IMR-90 (cell line): ENCODE data around the gene ST6GALNAC5. TPM values are rescaled to one million over a fixed set of nuclear protein-coding genes. Genes with fewer than 3 reads are reported as not detected.

Source experiments
- ATAC-seq: fragments of 200-7000 bp; cut with Tn5 transposase; 2 replicates; pipeline ENCODE4 v1.9.1; 2020; ENCODE audit warnings: low read depth, mild to moderate bottlenecking, moderate library complexity
- Bru-seq: library from RNA; stranded (reverse); fragments of 400-500 nt; gene quantifications from one replicate; lab custom pipeline; 2021; lab: Mats Ljungman, UMichigan
- BruChase-seq, 2 experiments: library from RNA; stranded (reverse); fragments of 400-500 nt; gene quantifications; one replicate each; lab custom pipeline; 2021; lab: Mats Ljungman, UMichigan
- BruUV-seq: library from RNA; stranded (reverse); fragments of 400-500 nt; replicated peaks from 2 replicates; lab custom pipeline; 2021; lab: Mats Ljungman, UMichigan
- CTCF ChIA-PET: fragments of 300-600 bp; formaldehyde crosslinking; extraction: SDS; loops from one replicate; lab custom pipeline; 2021; ENCODE audit warnings: antibody characterized with exemption; lab: Yijun Ruan, JAX
- POLR2A ChIA-PET: fragments of 300-600 bp; sonication (Branson Sonifier 250); formaldehyde crosslinking; loops from one replicate; lab custom pipeline; 2022; ENCODE audit warnings: antibody characterized with exemption; ENCODE audit not compliant: unreplicated experiment; lab: Charles Lee
- DNase-seq: peaks from one replicate; pipeline ENCODE4 v3.0.0; 2013
- H2AFZ ChIP-seq: replicated peaks from 2 replicates; pipeline ENCODE3; 2013; ENCODE audit warnings: low read length, mild to moderate bottlenecking; ENCODE audit not compliant: poor library complexity
- H2AK5ac ChIP-seq: 2 replicates; pipeline ENCODE4 v1.6.1; 2013; ENCODE audit warnings: low read depth, low read length, inconsistent platforms
- H2AK9ac ChIP-seq: replicated peaks from 2 replicates; pipeline ENCODE3; 2013; ENCODE audit warnings: mild to moderate bottlenecking, low read depth, low read length, moderate library complexity; ENCODE audit not compliant: poor library complexity
- H2BK120ac ChIP-seq: 2 replicates; pipeline ENCODE4 v1.6.1; 2013; ENCODE audit warnings: low read depth, low read length, inconsistent platforms
- H2BK15ac ChIP-seq: 3 replicates; pipeline ENCODE4 v1.6.1; 2013; ENCODE audit warnings: low read depth, low read length, inconsistent platforms
- H2BK20ac ChIP-seq: 2 replicates; pipeline ENCODE4 v1.6.1; 2013; ENCODE audit warnings: low read depth, mild to moderate bottlenecking, inconsistent platforms, low read length, moderate library complexity
- H2BK5ac ChIP-seq: 2 replicates; pipeline ENCODE4 v1.6.1; 2013; ENCODE audit warnings: mild to moderate bottlenecking, low read depth, low read length, inconsistent platforms; ENCODE audit not compliant: poor library complexity, severe bottlenecking
- H3K14ac ChIP-seq: replicated peaks from 2 replicates; pipeline ENCODE4 v1.6.1; 2013; ENCODE audit warnings: low read depth, low read length, inconsistent platforms
- H3K18ac ChIP-seq: 2 replicates; pipeline ENCODE4 v1.6.1; 2013; ENCODE audit warnings: low read depth, low read length, control low read depth
- H3K23ac ChIP-seq: 2 replicates; pipeline ENCODE4 v1.6.1; 2013; ENCODE audit warnings: low read depth, low read length, inconsistent platforms
- H3K27ac ChIP-seq: 2 replicates; pipeline ENCODE4 v1.5.1; 2013; ENCODE audit warnings: mild to moderate bottlenecking, control low read depth, low read length; ENCODE audit not compliant: insufficient read depth
- H3K27me3 ChIP-seq: 2 replicates; pipeline ENCODE4 v1.6.1; 2013; ENCODE audit warnings: low read length; ENCODE audit not compliant: control insufficient read depth, insufficient read depth
- H3K36me3 ChIP-seq: 2 replicates; pipeline ENCODE4 v1.6.1; 2013; ENCODE audit warnings: low read length, mixed read lengths; ENCODE audit not compliant: control insufficient read depth, insufficient read depth
- H3K4ac ChIP-seq: 2 replicates; pipeline ENCODE4 v1.6.1; 2013; ENCODE audit warnings: low read depth, low read length, inconsistent platforms
- H3K4me1 ChIP-seq: 2 replicates; pipeline ENCODE4 v1.6.1; 2013; ENCODE audit warnings: low read length, mixed read lengths; ENCODE audit not compliant: control insufficient read depth, insufficient read depth
- H3K4me2 ChIP-seq: 2 replicates; pipeline ENCODE4 v1.6.1; 2013; ENCODE audit warnings: low read depth, mild to moderate bottlenecking, control low read depth, low read length, moderate library complexity
- H3K4me3 ChIP-seq: 2 replicates; pipeline ENCODE4 v1.5.1; 2013; ENCODE audit warnings: low read depth, mild to moderate bottlenecking, control low read depth, low read length, moderate library complexity; ENCODE audit not compliant: insufficient read depth
- H3K56ac ChIP-seq: 2 replicates; pipeline ENCODE4 v1.6.1; 2013; ENCODE audit warnings: low read length, inconsistent platforms; ENCODE audit not compliant: insufficient read depth; ENCODE audit errors: extremely low read depth
- H3K79me1 ChIP-seq, 2 experiments: 2 replicates each; pipeline ENCODE4 v1.6.1; 2013; ENCODE audit warnings: low read length in 2 of 2, inconsistent platforms in 1 of 2, low read depth in 1 of 2
- H3K9ac ChIP-seq: 2 replicates; pipeline ENCODE4 v1.6.1; 2013; ENCODE audit warnings: low read depth, low read length, control low read depth
- H3K9me1 ChIP-seq: 2 replicates; pipeline ENCODE4 v1.6.1; 2013; ENCODE audit warnings: low read length, inconsistent platforms; ENCODE audit not compliant: insufficient read depth
- H3K9me3 ChIP-seq: 2 replicates; pipeline ENCODE4 v1.6.1; 2013; ENCODE audit warnings: low read length; ENCODE audit not compliant: control insufficient read depth, insufficient read depth
- H4K20me1 ChIP-seq: 2 replicates; pipeline ENCODE4 v1.6.1; 2013; ENCODE audit warnings: low read length, inconsistent platforms; ENCODE audit not compliant: insufficient read depth
- H4K5ac ChIP-seq: 2 replicates; pipeline ENCODE4 v1.6.1; 2013; ENCODE audit warnings: mild to moderate bottlenecking, low read depth, low read length, control low read depth
- H4K8ac ChIP-seq, 2 experiments: 2 replicates each; pipeline ENCODE4 v1.6.1; 2013; ENCODE audit warnings: low read depth in 2 of 2, low read length in 2 of 2, control low read depth in 1 of 2, inconsistent platforms in 1 of 2
- H4K91ac ChIP-seq: 2 replicates; pipeline ENCODE4 v1.6.1; 2013; ENCODE audit warnings: low read depth, low read length, inconsistent platforms; ENCODE audit not compliant: insufficient read depth
- BHLHE40 ChIP-seq: fragments of 150-350 bp; IDR thresholded peaks from 2 replicates; pipeline ENCODE4 v1.6.1; 2016; ENCODE audit warnings: mild to moderate bottlenecking, low read depth, low read length
- CHD1 ChIP-seq: IDR thresholded peaks from 2 replicates; pipeline ENCODE4 v1.6.1; 2012; ENCODE audit warnings: low read depth, low read length, improper control_type of control experiment
- ELK1 ChIP-seq: fragments of 150-350 bp; IDR thresholded peaks from 2 replicates; pipeline ENCODE4 v1.6.1; 2016; ENCODE audit warnings: low read depth, mild to moderate bottlenecking, low read length, moderate library complexity, borderline replicate concordance
- FOS ChIP-seq: fragments of 150-350 bp; IDR thresholded peaks from 2 replicates; pipeline ENCODE4 v1.6.1; 2016; ENCODE audit warnings: low read depth, low read length
- MAZ ChIP-seq: IDR thresholded peaks from 2 replicates; pipeline ENCODE4 v1.6.1; 2012; ENCODE audit warnings: low read depth, mild to moderate bottlenecking, low read length, improper control_type of control experiment, moderate library complexity, borderline replicate concordance
- MXI1 ChIP-seq: IDR thresholded peaks from 2 replicates; pipeline ENCODE4 v1.6.1; 2012; ENCODE audit warnings: low read depth, mild to moderate bottlenecking, low read length, moderate library complexity, borderline replicate concordance
- POLR2A ChIP-seq: IDR thresholded peaks from 2 replicates; pipeline ENCODE4 v1.6.1; 2012; ENCODE audit warnings: mild to moderate bottlenecking, low read depth, low read length
- RAD21 ChIP-seq: IDR thresholded peaks from 2 replicates; pipeline ENCODE4 v1.6.1; 2012; ENCODE audit warnings: low read length, improper control_type of control experiment
- RFX5 ChIP-seq: IDR thresholded peaks from 2 replicates; pipeline ENCODE4 v1.8.0; 2012; ENCODE audit warnings: low read depth, mild to moderate bottlenecking, low read length, moderate library complexity
- SMC3 ChIP-seq: fragments of 150-350 bp; IDR thresholded peaks from 2 replicates; pipeline ENCODE4 v1.6.1; 2016; ENCODE audit warnings: low read depth, mild to moderate bottlenecking, antibody characterized with exemption, low read length, moderate library complexity
- USF2 ChIP-seq: fragments of 150-350 bp; IDR thresholded peaks from 2 replicates; pipeline ENCODE4 v1.6.1; 2017; ENCODE audit warnings: mild to moderate bottlenecking, antibody characterized with exemption, low read length, low read depth
- WGBS, 2 experiments: methylation state at CpG; one replicate each; pipeline versions ENCODE4 v1.1.5 to v1.1.7; 2013; ENCODE audit warnings: missing lambda C conversion rate in 2 of 2; ENCODE audit not compliant: insufficient read length in 1 of 2; ENCODE audit errors: extremely low coverage in 2 of 2; 5-methylcytosine and 5-hydroxymethylcytosine counted together
- dilution Hi-C: fragments of 300-500 bp; cut with HindIII; formaldehyde crosslinking; loops from one replicate; pipeline ENCODE4 v1.14.3; 2018; ENCODE audit warnings: low sequenced_read_pairs; ENCODE audit not compliant: unreplicated experiment
- in situ Hi-C: fragments of 300-500 bp; cut with MboI; formaldehyde crosslinking; loops from 3 replicates; pipeline ENCODE4 v1.14.3; 2019; ENCODE audit warnings: low sequenced_read_pairs, inconsistent platforms, mixed read lengths
- intact Hi-C: fragments of 100-400 bp; cut with micrococcal nuclease; formaldehyde crosslinking; loops from 2 replicates; pipeline ENCODE4 v1.10.0; 2022
- long read RNA-seq: library from polyadenylated mRNA; unstranded; transcript quantifications from one replicate; pipeline ENCODE4 v2.0.0, GENCODE V29; 2021; ENCODE audit not compliant: unreplicated experiment
- polyA plus RNA-seq, 3 experiments: library from polyadenylated mRNA; depleted of rRNA; stranded (reverse); fragments of >200 nt; gene quantifications; 2 replicates each; pipeline ENCODE4 v1.2.3, GENCODE V29; 2012; ENCODE audit warnings: low replicate concordance in 1 of 3
- total RNA-seq: library from RNA; depleted of rRNA; stranded (reverse); fragments of >200 nt; gene quantifications from 2 replicates; pipeline ENCODE4 v1.2.3, GENCODE V29; 2012; rRNA removed
- TF ChIP-seq, protein P1 (sequence below): conservative IDR thresholded peaks from 2 replicates; pipeline ENCODE4 v1.5.1; 2012; ENCODE audit warnings: mild to moderate bottlenecking, low read depth, low read length, improper control_type of control experiment

The ST6GALNAC5 gene
- total RNA-seq (2.8 and 3.4 TPM in 2 replicates), polyA plus RNA-seq (2012; rRNA removed) (3.7 and 4.0 TPM in 2 replicates), Bru-seq, nascent RNA (percentile 52 among the genes with signal in this experiment), BruChase-seq, experiment 1, labeled RNA remaining after a 6-hour chase (percentile 44 among the genes with signal in this experiment), BruChase-seq, experiment 2, labeled RNA remaining after a 2-hour chase (percentile 54 among the genes with signal in this experiment)
- 3.1 and 5.7 TPM in 2 replicates for polyA plus RNA-seq (2012; cell fraction: cytosol; rRNA removed)
- polyA plus RNA-seq (2012; cell fraction: nucleus; rRNA removed; ENCODE audit: low replicate concordance): 2.8 and 3.9 TPM in 2 replicates
- long read RNA-seq, transcript ST6GALNAC5-202 (5 exons, 3,751 nt): major isoform, 5 of 8 reads
- long read RNA-seq, partial matches to known transcripts: 1 of 8 reads
- long read RNA-seq, other reads (novel, unspliced or antisense): 1 of 8 reads

DNA sequence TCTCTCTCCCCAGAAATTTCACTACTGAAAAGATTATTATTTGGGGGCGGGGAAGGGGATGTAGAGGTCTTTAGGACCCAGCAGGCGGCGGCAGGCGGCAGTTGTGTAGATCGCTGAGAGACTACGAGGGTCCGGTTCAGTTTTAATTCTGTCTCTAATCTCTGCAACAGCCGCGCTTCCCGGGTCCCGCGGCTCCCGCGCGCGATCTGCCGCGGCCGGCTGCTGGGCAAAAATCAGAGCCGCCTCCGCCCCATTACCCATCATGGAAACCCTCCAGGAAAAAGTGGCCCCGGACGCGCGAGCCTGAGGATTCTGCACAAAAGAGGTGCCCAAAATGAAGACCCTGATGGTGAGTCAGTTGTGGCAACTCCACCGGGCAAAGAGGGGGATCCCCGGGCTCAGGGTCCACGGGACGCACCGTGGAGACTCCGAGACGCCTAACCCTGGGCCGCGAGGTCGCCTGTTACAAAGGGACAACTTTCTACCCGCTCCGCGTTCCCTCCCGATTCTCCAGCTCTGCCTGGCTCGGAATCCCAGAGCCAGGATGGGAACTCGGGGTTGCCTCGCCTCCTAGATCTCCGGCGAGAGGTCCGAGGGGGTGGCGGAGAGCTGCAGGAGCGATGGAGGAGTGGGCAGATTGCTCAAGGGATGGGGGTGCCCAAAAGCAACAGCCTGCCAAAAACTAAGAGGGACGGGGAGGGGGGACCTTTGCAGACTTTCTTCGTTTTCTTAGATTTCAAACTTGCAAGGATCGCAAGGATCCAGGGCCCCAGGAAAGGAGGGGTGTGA lies at the start of gene ST6GALNAC5:
ST6GALNAC5 (plus strand) TSS at position 139 of the 789 bp plus-strand sequence.
- no peaks in the 10 kb centered on the region for H3K9me3 ChIP-seq
- no peak within 1 kb of the TSS for H3K56ac ChIP-seq
- no peak within 1 kb of the TSS for H4K91ac ChIP-seq
- H2AFZ ChIP-seq: peak within 1 kb of the TSS; percentile 86
- no peak within 1 kb of the TSS for H3K18ac ChIP-seq
- H3K36me3 ChIP-seq: no peaks in the 10 kb centered on the region
- ChIA-PET CTCF (interaction anchor here (0.6 kb wide), 1 partner anchor 1048 kb away, joined by 4 read pairs; no protein-coding TSS in a partner anchor), POLR2A (no interaction called here)
- intact Hi-C loops (loop anchor here (5.0 to 10.0 kb wide), 2 partner anchors 167 to 535 kb away; no protein-coding TSS in a partner anchor), in situ Hi-C loops (no loop called here), dilution Hi-C loops (no loop called here)
- no peak within 1 kb of the TSS for H3K4ac ChIP-seq
- BruUV-seq: no TSS peak
- peaks cover 26% of the 10 kb centered on the region for H3K27me3 ChIP-seq
- no peak within 1 kb of the TSS for H2AK5ac ChIP-seq
- no peak within 1 kb of the TSS for H2BK120ac ChIP-seq
- H4K8ac ChIP-seq: no peak within 1 kb of the TSS
- H3K27ac ChIP-seq: no peak within 1 kb of the TSS
- no peak within 1 kb of the TSS for H3K23ac ChIP-seq
- no peak within 1 kb of the TSS for H3K9ac ChIP-seq
- H2BK5ac ChIP-seq: no peak within 1 kb of the TSS
- no peak within 1 kb of the TSS for H2AK9ac ChIP-seq
- DNase-seq: peak; percentile 9
- H3K4me1 ChIP-seq: peaks cover 2% of the 10 kb centered on the region; the same call in 1 of the 2 replicates
- H3K4me3 ChIP-seq: peak within 1 kb of the TSS; percentile 57
- no peak within 1 kb of the TSS for H2BK15ac ChIP-seq
- no peak within 1 kb of the TSS for H2BK20ac ChIP-seq
- WGBS, 2 experiments: 2% methylated on average over 13 of the region's 50 CpGs; no CpG with 5 or more reads in 1 of the 2 experiments
- no peak within 1 kb of the TSS for H3K14ac ChIP-seq
- H4K5ac ChIP-seq: no peak within 1 kb of the TSS
- peak; percentile 36 for ATAC-seq
- no peaks in the 10 kb centered on the region for H4K20me1 ChIP-seq
- H3K79me1 ChIP-seq: no peaks in the 10 kb centered on the region
- H3K4me2 ChIP-seq: peak within 1 kb of the TSS; percentile 100
- no peaks in the 10 kb centered on the region for H3K9me1 ChIP-seq
- TF ChIP-seq RFX5 (no peak), MXI1 (no peak), MAZ (no peak), CHD1 (no peak), USF2 (no peak), POLR2A (no peak), BHLHE40 (no peak), RAD21 (no peak), SMC3 (no peak), ELK1 (no peak), FOS (no peak)
- TF ChIP-seq, protein P1, sequence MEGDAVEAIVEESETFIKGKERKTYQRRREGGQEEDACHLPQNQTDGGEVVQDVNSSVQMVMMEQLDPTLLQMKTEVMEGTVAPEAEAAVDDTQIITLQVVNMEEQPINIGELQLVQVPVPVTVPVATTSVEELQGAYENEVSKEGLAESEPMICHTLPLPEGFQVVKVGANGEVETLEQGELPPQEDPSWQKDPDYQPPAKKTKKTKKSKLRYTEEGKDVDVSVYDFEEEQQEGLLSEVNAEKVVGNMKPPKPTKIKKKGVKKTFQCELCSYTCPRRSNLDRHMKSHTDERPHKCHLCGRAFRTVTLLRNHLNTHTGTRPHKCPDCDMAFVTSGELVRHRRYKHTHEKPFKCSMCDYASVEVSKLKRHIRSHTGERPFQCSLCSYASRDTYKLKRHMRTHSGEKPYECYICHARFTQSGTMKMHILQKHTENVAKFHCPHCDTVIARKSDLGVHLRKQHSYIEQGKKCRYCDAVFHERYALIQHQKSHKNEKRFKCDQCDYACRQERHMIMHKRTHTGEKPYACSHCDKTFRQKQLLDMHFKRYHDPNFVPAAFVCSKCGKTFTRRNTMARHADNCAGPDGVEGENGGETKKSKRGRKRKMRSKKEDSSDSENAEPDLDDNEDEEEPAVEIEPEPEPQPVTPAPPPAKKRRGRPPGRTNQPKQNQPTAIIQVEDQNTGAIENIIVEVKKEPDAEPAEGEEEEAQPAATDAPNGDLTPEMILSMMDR: no peak
